ENCODE measurements around the gene PRPF40A.
A peak's percentile ranks its signal among the peaks of the same experiment; 100 is the strongest.

PRPF40A gene

GRCh38 chr2:152624805-152625204 lies 92.5 kb downstream of the PRPF40A start:
- H3K4me3 ChIP-seq (ENCODE audit: low read depth, low read length): no peak overlapping the region
- no peak for DNase-seq (ENCODE audit: low read depth)

DNA sequence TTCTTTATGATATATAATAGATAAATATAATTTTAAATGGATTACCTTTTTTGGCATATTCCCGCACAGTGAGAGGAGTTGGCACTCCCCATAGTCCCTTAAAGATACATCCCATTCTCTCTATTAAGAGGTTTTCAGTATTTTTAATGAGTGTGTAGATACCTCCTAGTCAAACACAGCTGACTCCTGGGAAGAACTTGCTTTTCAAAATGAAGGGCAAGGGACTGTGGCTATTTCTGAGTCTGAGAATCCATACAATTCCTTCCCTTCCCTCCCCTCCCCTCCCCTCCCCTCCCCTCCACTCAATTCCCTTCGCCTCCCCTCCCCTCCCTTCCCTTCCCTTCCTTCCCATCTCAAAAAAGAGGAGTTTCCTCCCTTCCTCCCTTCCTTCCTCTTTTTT lies 93.5 kb downstream of the PRPF40A start:
- no peak for DNase-seq (ENCODE audit: low read depth)
- H3K4me3 ChIP-seq (ENCODE audit: low read depth, low read length): no peak overlapping the region

- no peak overlapping the region for H3K4me3 ChIP-seq (ENCODE audit: low read depth, low read length)
These were observed 94.1 kb downstream of the PRPF40A start for GRCh38 chr2:152623076-152623740.

GRCh38 chr2:152622219-152622618 lies 95.0 kb downstream of the PRPF40A start:
- DNase-seq (ENCODE audit: low read depth): no peak
- no peak overlapping the region for H3K4me3 ChIP-seq (ENCODE audit: low read depth, low read length)

More at GRCh38 chr2:152623076-152623740, 94.1 kb downstream of the PRPF40A start:
- DNase-seq (ENCODE audit: low read depth): no peak

- no peak for DNase-seq (ENCODE audit: low read depth)
- H3K4me3 ChIP-seq (ENCODE audit: low read depth, low read length): no peak overlapping the region
These were observed 96.3 kb downstream of the PRPF40A start for GRCh38 chr2:152620985-152621384.

- H3K4me3 ChIP-seq (ENCODE audit: low read depth, low read length): no peak overlapping the region
- no peak for DNase-seq (ENCODE audit: low read depth)
These were observed 97.1 kb downstream of the PRPF40A start for GRCh38 chr2:152620208-152620607.

DNA sequence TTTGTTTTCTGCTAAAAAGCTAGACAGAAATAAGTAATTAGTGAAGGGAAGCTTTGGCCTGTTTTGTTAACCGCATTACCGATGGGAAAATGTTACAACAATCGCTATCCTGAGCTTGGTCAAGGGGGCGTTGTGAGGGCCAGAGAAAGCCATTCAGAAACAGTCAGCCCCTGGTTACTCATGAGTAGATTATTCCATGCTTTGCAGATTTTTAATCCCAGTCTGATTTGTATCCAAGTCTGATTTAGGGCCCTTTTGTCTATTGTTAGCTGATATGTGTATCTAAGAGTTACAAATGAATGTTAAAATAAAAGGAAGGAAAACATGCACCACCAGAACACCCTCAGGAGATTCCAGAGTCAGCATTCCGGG lies 99.1 kb downstream of the PRPF40A start:
- H3K4me3 ChIP-seq (ENCODE audit: low read depth, low read length): no peak overlapping the region
- no peak for DNase-seq (ENCODE audit: low read depth)

GRCh38 chr2:152617456-152618192 lies 99.6 kb downstream of the PRPF40A start:
- H3K4me3 ChIP-seq (ENCODE audit: low read depth, low read length): no peak overlapping the region
- DNase-seq (ENCODE audit: low read depth): no peak

GRCh38 chr2:152615177-152615576 lies 102.1 kb downstream of the PRPF40A start:
- no peak for DNase-seq (ENCODE audit: low read depth)
- H3K4me3 ChIP-seq (ENCODE audit: low read depth, low read length): no peak overlapping the region

GRCh38 chr2:152613235-152613634 lies 104.0 kb downstream of the PRPF40A start:
- H3K4me3 ChIP-seq (ENCODE audit: low read depth, low read length): no peak overlapping the region
- no peak for DNase-seq (ENCODE audit: low read depth)

DNA sequence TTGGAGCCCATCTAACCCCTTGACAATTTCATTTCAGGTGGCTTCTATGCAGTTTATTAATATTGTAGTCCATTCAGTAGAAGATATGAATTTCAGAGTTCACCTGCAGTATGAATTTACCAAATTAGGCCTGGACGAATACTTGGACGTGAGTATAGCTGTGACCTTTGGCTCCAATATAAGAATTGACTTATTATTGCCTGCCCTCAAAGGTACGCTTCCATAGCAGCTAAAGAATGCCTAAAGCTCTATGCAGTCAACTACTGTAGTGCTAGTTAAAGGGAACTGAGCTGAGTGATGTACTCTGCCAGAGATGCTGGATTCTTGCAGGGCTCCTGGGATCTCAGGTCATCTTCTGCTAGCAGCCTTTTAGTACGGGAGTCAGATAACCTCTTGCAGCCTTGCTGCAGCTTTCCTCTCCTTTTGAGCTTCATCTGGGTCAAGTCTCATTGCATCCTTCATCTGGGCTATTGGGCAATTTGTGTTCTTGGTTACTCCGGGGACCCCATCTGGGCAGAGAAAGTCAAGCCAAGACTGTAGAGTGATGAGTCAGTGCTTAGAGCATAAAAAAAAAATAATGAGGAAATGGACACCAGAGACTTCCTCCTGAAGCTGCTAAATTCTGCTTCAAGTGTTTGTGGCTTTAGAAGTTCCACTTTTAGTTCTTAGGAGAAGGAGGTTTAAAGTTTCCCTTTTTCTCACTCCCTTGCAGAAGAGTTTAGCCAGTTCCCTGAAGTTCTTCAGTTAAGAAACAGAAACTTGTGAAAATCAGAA lies 105.6 kb downstream of the PRPF40A start:
- DNase-seq (ENCODE audit: low read depth): peak; percentile 83
- no peak overlapping the region for H3K4me3 ChIP-seq (ENCODE audit: low read depth, low read length)

DNA sequence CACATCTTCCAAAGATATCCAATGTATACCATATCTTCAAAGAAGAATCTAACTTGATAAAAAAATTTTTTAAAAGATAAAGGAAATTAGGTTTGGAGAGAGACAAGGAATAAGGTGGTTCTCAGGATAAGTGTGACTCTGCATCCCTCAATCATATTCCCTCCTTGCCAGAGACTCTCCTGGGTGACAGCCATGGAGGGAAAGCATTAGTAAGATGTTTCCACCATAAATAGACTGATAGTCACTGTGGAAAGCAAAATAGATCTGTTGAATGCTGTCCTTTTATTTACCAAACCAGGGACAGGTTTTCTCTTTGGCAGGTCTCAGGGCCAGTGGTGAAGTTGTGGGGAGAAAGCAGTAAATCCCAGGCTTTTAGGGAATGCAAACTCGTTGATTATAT lies 107.6 kb downstream of the PRPF40A start:
- no peak for DNase-seq (ENCODE audit: low read depth)
- no peak overlapping the region for H3K4me3 ChIP-seq (ENCODE audit: low read depth, low read length)

GRCh38 chr2:152609154-152609553 lies 108.1 kb downstream of the PRPF40A start:
- DNase-seq (ENCODE audit: low read depth): no peak
- H3K4me3 ChIP-seq (ENCODE audit: low read depth, low read length): no peak overlapping the region

- no peak overlapping the region for H3K4me3 ChIP-seq (ENCODE audit: low read depth, low read length)
- no peak for DNase-seq (ENCODE audit: low read depth)
These were observed 109.4 kb downstream of the PRPF40A start for GRCh38 chr2:152607793-152608300.

GRCh38 chr2:152606941-152607340 lies 110.3 kb downstream of the PRPF40A start:
- H3K4me3 ChIP-seq (ENCODE audit: low read depth, low read length): no peak overlapping the region
- DNase-seq (ENCODE audit: low read depth): no peak

GRCh38 chr2:152606081-152606480 lies 111.2 kb downstream of the PRPF40A start:
- DNase-seq (ENCODE audit: low read depth): no peak
- no peak overlapping the region for H3K4me3 ChIP-seq (ENCODE audit: low read depth, low read length)

- no peak overlapping the region for H3K4me3 ChIP-seq (ENCODE audit: low read depth, low read length)
- no peak for DNase-seq (ENCODE audit: low read depth)
These were observed 114.1 kb downstream of the PRPF40A start for GRCh38 chr2:152603166-152603565.

DNA sequence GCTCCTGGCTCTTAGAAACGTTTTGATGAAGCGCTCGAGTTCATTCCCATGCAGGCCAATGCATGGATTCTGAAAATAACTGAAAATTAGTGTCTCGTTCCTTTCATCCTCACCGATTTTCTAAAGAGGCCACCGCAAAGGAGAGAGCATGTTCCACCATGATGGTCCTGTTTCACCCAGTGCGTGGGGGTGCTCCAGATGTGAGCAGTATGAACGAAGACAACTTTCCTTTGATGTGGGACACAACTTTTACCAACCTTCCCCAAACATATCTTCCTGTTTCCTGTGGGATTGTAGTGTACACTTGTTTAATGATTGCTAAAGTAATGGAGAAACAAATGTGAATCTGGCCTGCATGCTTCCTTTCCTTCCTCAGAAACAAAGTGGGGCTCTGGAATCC lies 114.5 kb downstream of the PRPF40A start:
- no peak overlapping the region for H3K4me3 ChIP-seq (ENCODE audit: low read depth, low read length)
- DNase-seq (ENCODE audit: low read depth): no peak
